ENCODE measurements around the gene TMEM256. TPM values are rescaled to one million over a fixed set of nuclear protein-coding genes. Genes with fewer than 3 reads are reported as not detected.

Gene TMEM256
- total and polyA plus RNA-seq, 11 donors: 51.9 to 195 (median 69.8) TPM

GRCh38 chr17:7354262-7354843 lies 49.5 kb downstream of the TMEM256 start:
- H3K27ac ChIP-seq: peak overlapping the region in 3 of 12 donors; percentile 34 to 47 (median 37)
- no peaks in the 10 kb centered on the region for H3K9me3 ChIP-seq
- ATAC-seq: no peak
- H3K36me3 ChIP-seq: no peaks in the 10 kb centered on the region
- TF ChIP-seq, protein P1, sequence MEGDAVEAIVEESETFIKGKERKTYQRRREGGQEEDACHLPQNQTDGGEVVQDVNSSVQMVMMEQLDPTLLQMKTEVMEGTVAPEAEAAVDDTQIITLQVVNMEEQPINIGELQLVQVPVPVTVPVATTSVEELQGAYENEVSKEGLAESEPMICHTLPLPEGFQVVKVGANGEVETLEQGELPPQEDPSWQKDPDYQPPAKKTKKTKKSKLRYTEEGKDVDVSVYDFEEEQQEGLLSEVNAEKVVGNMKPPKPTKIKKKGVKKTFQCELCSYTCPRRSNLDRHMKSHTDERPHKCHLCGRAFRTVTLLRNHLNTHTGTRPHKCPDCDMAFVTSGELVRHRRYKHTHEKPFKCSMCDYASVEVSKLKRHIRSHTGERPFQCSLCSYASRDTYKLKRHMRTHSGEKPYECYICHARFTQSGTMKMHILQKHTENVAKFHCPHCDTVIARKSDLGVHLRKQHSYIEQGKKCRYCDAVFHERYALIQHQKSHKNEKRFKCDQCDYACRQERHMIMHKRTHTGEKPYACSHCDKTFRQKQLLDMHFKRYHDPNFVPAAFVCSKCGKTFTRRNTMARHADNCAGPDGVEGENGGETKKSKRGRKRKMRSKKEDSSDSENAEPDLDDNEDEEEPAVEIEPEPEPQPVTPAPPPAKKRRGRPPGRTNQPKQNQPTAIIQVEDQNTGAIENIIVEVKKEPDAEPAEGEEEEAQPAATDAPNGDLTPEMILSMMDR (IDR thresholded peaks at IDR 0.05): no peak
- TF ChIP-seq POLR2A (IDR thresholded peaks at IDR 0.05): no peak
- H3K4me1 ChIP-seq: peaks cover 0 to 60% (median 35%) of the 10 kb centered on the region in 12 donors
- intact Hi-C loops (cut with DNase I): loop anchor here in 9 of 10 donors (2.0 to 10.0 kb wide), 16 partner anchors 48 to 330 kb away; partner anchors contain the start of genes MPDU1 (in 3 of the 9), POLR2A (in 3 of the 9), SENP3 (in 3 of the 9) and SLC35G6 (in 3 of the 9)
- DNase-seq: no peak
- H3K4me3 ChIP-seq: no peak overlapping the region
- 80 to 90% (median 83%) methylated on average over 7 to 9 of the region's 9 CpGs for WGBS, 4 donors
- no peaks in the 10 kb centered on the region for H3K27me3 ChIP-seq

Other genes starting within 250 kb of the TMEM256 start
Only the 30 nearest of the 39 such genes appear.
- gene DVL2, start 169.6 kb downstream of the TMEM256 start, total RNA-seq: 10 to 100 TPM; 14.0 to 28.6 (median 17.8) TPM
- 10 to 100 TPM; 13.0 to 15.6 TPM for gene DVL2, start 169.6 kb downstream of the TMEM256 start, polyA plus RNA-seq
- 10 to 100 TPM; 19.1 to 36.7 (median 23.0) TPM for gene PHF23, start 164.6 kb downstream of the TMEM256 start, total RNA-seq
- gene PHF23, start 164.6 kb downstream of the TMEM256 start, polyA plus RNA-seq: 10 to 100 TPM; 13.7 to 31.8 TPM
- gene GABARAP, start 161.6 kb downstream of the TMEM256 start, total RNA-seq: 100 to 1,000 TPM; 293 to 591 (median 491) TPM
- gene GABARAP, start 161.6 kb downstream of the TMEM256 start, polyA plus RNA-seq: 100 to 1,000 TPM; 580 to 674 TPM
- gene CTDNEP1, start 152.4 kb downstream of the TMEM256 start, total RNA-seq: 100 to 1,000 TPM in 6 of 9 donors, 10 to 100 TPM in 3; 54.0 to 126 (median 107) TPM
- 100 to 1,000 TPM in 1 of 2 donors, 10 to 100 TPM in 1; 54.4 to 120 TPM for gene CTDNEP1, start 152.4 kb downstream of the TMEM256 start, polyA plus RNA-seq
- gene ELP5, start 151.9 kb downstream of the TMEM256 start, total RNA-seq: 10 to 100 TPM; 28.0 to 87.2 (median 52.6) TPM
- 10 to 100 TPM; 33.5 to 47.0 TPM for gene ELP5, start 151.9 kb downstream of the TMEM256 start, polyA plus RNA-seq
- 1 to 10 TPM in 5 of 9 donors, under 1 TPM in 2, not detected in 2; 0.36 to 2.6 (median 2.0) TPM for gene CLDN7, start 141.6 kb downstream of the TMEM256 start, total RNA-seq
- 1 to 10 TPM; 1.1 to 1.3 TPM for gene CLDN7, start 141.6 kb downstream of the TMEM256 start, polyA plus RNA-seq
- 100 to 1,000 TPM in 7 of 9 donors, 10 to 100 TPM in 2; 82.0 to 184 (median 172) TPM for gene SLC2A4, start 122.4 kb downstream of the TMEM256 start, total RNA-seq
- gene SLC2A4, start 122.4 kb downstream of the TMEM256 start, polyA plus RNA-seq: 100 to 1,000 TPM in 1 of 2 donors, 10 to 100 TPM in 1; 48.5 to 107 TPM
- gene YBX2, start 109.5 kb downstream of the TMEM256 start, total RNA-seq: 1 to 10 TPM in 1 of 9 donors, under 1 TPM in 8; 0.32 to 1.6 (median 0.56) TPM
- gene YBX2, start 109.5 kb downstream of the TMEM256 start, polyA plus RNA-seq: 1 to 10 TPM in 1 of 2 donors, under 1 TPM in 1; 0.43 to 2.0 TPM
- gene EIF5A, start 96.5 kb downstream of the TMEM256 start, total RNA-seq: 100 to 1,000 TPM; 120 to 500 (median 257) TPM
- gene EIF5A, start 96.5 kb downstream of the TMEM256 start, polyA plus RNA-seq: 100 to 1,000 TPM; 403 to 934 TPM
- 100 to 1,000 TPM in 1 of 9 donors, 10 to 100 TPM in 8; 51.0 to 118 (median 61.2) TPM for gene GPS2, start 88.7 kb downstream of the TMEM256 start, total RNA-seq
- 10 to 100 TPM; 81.6 to 88.4 TPM for gene GPS2, start 88.7 kb downstream of the TMEM256 start, polyA plus RNA-seq
- gene NEURL4, start 74.8 kb downstream of the TMEM256 start, total RNA-seq: 10 to 100 TPM; 13.6 to 39.2 (median 27.6) TPM
- 10 to 100 TPM; 23.0 to 29.6 TPM for gene NEURL4, start 74.8 kb downstream of the TMEM256 start, polyA plus RNA-seq
- gene ACAP1, start 67.6 kb downstream of the TMEM256 start, total RNA-seq: 10 to 100 TPM in 5 of 9 donors, 1 to 10 TPM in 3, under 1 TPM in 1; 0.88 to 24.2 (median 16.4) TPM
- 1 to 10 TPM; 2.6 to 6.1 TPM for gene ACAP1, start 67.6 kb downstream of the TMEM256 start, polyA plus RNA-seq
- gene KCTD11, start 51.9 kb downstream of the TMEM256 start, total RNA-seq: 1 to 10 TPM; 3.4 to 9.0 (median 5.9) TPM
- gene KCTD11, start 51.9 kb downstream of the TMEM256 start, polyA plus RNA-seq: 1 to 10 TPM; 6.4 to 9.6 TPM
- gene TMEM95, start 48.9 kb downstream of the TMEM256 start, total RNA-seq: not detected
- gene TMEM95, start 48.9 kb downstream of the TMEM256 start, polyA plus RNA-seq: not detected
- 1 to 10 TPM; 1.4 to 6.2 (median 2.2) TPM for gene TNK1, start 23.0 kb downstream of the TMEM256 start, total RNA-seq
- gene TNK1, start 23.0 kb downstream of the TMEM256 start, polyA plus RNA-seq: 1 to 10 TPM; 1.8 to 2.1 TPM
- 10 to 100 TPM; 14.3 to 29.5 (median 16.4) TPM for gene PLSCR3, start 9.6 kb downstream of the TMEM256 start, total RNA-seq
- 10 to 100 TPM; 21.2 to 28.3 TPM for gene PLSCR3, start 9.6 kb downstream of the TMEM256 start, polyA plus RNA-seq
- gene NLGN2, start 3.7 kb upstream of the TMEM256 start, total RNA-seq: 10 to 100 TPM in 2 of 9 donors, 1 to 10 TPM in 7; 4.6 to 12.9 (median 7.3) TPM
- gene NLGN2, start 3.7 kb upstream of the TMEM256 start, polyA plus RNA-seq: 10 to 100 TPM in 1 of 2 donors, 1 to 10 TPM in 1; 3.5 to 11.1 TPM
- not detected for gene SPEM1, start 16.2 kb upstream of the TMEM256 start, total RNA-seq
- not detected for gene SPEM1, start 16.2 kb upstream of the TMEM256 start, polyA plus RNA-seq
- gene SPEM2, start 21.5 kb upstream of the TMEM256 start, total RNA-seq: not detected
- gene SPEM2, start 21.5 kb upstream of the TMEM256 start, polyA plus RNA-seq: not detected
- not detected for gene SPEM3, start 24.8 kb upstream of the TMEM256 start, total RNA-seq
- gene SPEM3, start 24.8 kb upstream of the TMEM256 start, polyA plus RNA-seq: not detected
- 1 to 10 TPM; 1.7 to 6.8 (median 4.0) TPM for gene TMEM102, start 31.3 kb upstream of the TMEM256 start, total RNA-seq
- gene TMEM102, start 31.3 kb upstream of the TMEM256 start, polyA plus RNA-seq: 1 to 10 TPM; 1.8 to 4.5 TPM
- gene FGF11, start 35.4 kb upstream of the TMEM256 start, total RNA-seq: 1 to 10 TPM; 2.8 to 9.6 (median 7.8) TPM
- gene FGF11, start 35.4 kb upstream of the TMEM256 start, polyA plus RNA-seq: 1 to 10 TPM; 1.6 to 9.6 TPM
- 10 to 100 TPM in 7 of 9 donors, 1 to 10 TPM in 2; 8.2 to 14.2 (median 11.0) TPM for gene CHRNB1, start 41.0 kb upstream of the TMEM256 start, total RNA-seq
- gene CHRNB1, start 41.0 kb upstream of the TMEM256 start, polyA plus RNA-seq: 10 to 100 TPM; 11.2 to 27.3 TPM
- 10 to 100 TPM; 51.8 to 77.2 (median 59.5) TPM for gene ZBTB4, start 75.5 kb upstream of the TMEM256 start, total RNA-seq
- gene ZBTB4, start 75.5 kb upstream of the TMEM256 start, polyA plus RNA-seq: 10 to 100 TPM; 29.3 to 35.3 TPM
- gene SLC35G6, start 77.3 kb upstream of the TMEM256 start, total RNA-seq: not detected
- gene SLC35G6, start 77.3 kb upstream of the TMEM256 start, polyA plus RNA-seq: under 1 TPM in 1 of 2 donors, not detected in 1; 0.08 TPM
- gene POLR2A, start 80.3 kb upstream of the TMEM256 start, total RNA-seq: 10 to 100 TPM; 31.4 to 77.6 (median 50.7) TPM
- 10 to 100 TPM; 17.3 to 18.5 TPM for gene POLR2A, start 80.3 kb upstream of the TMEM256 start, polyA plus RNA-seq
- gene TNFSF12, start 145.0 kb upstream of the TMEM256 start, total RNA-seq: 10 to 100 TPM; 20.3 to 49.5 (median 35.1) TPM
- 10 to 100 TPM; 19.6 to 36.8 TPM for gene TNFSF12, start 145.0 kb upstream of the TMEM256 start, polyA plus RNA-seq
- 10 to 100 TPM in 3 of 9 donors, 1 to 10 TPM in 6; 3.7 to 43.0 (median 6.4) TPM for gene TNFSF13, start 154.7 kb upstream of the TMEM256 start, total RNA-seq
- 1 to 10 TPM; 6.9 to 7.1 TPM for gene TNFSF13, start 154.7 kb upstream of the TMEM256 start, polyA plus RNA-seq
- gene SENP3, start 157.8 kb upstream of the TMEM256 start, total RNA-seq: 10 to 100 TPM; 26.4 to 59.5 (median 28.9) TPM
- 10 to 100 TPM; 29.1 to 65.5 TPM for gene SENP3, start 157.8 kb upstream of the TMEM256 start, polyA plus RNA-seq
- gene CD68, start 175.5 kb upstream of the TMEM256 start, total RNA-seq: 100 to 1,000 TPM in 2 of 9 donors, 10 to 100 TPM in 6, 1 to 10 TPM in 1; 9.9 to 324 (median 22.5) TPM
- gene CD68, start 175.5 kb upstream of the TMEM256 start, polyA plus RNA-seq: 10 to 100 TPM; 11.3 to 46.7 TPM

Data from heart left ventricle (tissue), 16 donors.